Aorta (tissue), 5 donors: ENCODE results near the gene PEAK1. TPM values are rescaled to one million over a fixed set of nuclear protein-coding genes. Genes with fewer than 3 reads are reported as not detected.
A peak's percentile ranks its signal among the peaks of the same experiment; 100 is the strongest.

Source experiments
- ATAC-seq: fragments of 200-7000 bp; cut with Tn5 transposase; one replicate; pipeline ENCODE4 v1.9.1; 2022; ENCODE audit warnings: moderate library complexity; ENCODE audit not compliant: low FRiP score
- DNase-seq, 2 donors: peaks; one replicate each; pipeline ENCODE4 v3.0.0-alpha.2; 2020
- H3K27ac ChIP-seq, 2 donors: one replicate each; pipeline ENCODE4 v1.5.1; 2013; ENCODE audit warnings: low read length in 2 of 2, mild to moderate bottlenecking in 2 of 2, moderate library complexity in 2 of 2, control low read depth in 1 of 2, inconsistent platforms in 1 of 2, low read depth in 1 of 2
- H3K27me3 ChIP-seq, 2 donors: one replicate each; pipeline ENCODE4 v1.6.1; 2013; ENCODE audit warnings: control low read depth in 1 of 2, low read length in 1 of 2, mild to moderate bottlenecking in 1 of 2, moderate library complexity in 1 of 2; ENCODE audit not compliant: insufficient read depth in 2 of 2, control insufficient read depth in 1 of 2
- H3K36me3 ChIP-seq, 2 donors: one replicate each; pipeline ENCODE4 v1.6.1; 2013; ENCODE audit warnings: control low read depth in 1 of 2, low read length in 1 of 2, mild to moderate bottlenecking in 1 of 2; ENCODE audit not compliant: insufficient read depth in 2 of 2, control insufficient read depth in 1 of 2
- H3K4me1 ChIP-seq, 2 donors: one replicate each; pipeline ENCODE4 v1.6.1; 2013; ENCODE audit warnings: low read length in 2 of 2, control low read depth in 1 of 2, mild to moderate bottlenecking in 1 of 2, moderate library complexity in 1 of 2; ENCODE audit not compliant: insufficient read depth in 2 of 2, control insufficient read depth in 1 of 2
- H3K4me3 ChIP-seq, 2 donors: one replicate each; pipeline ENCODE4 v1.5.1; 2013; ENCODE audit warnings: low read length in 2 of 2, control low read depth in 1 of 2, mild to moderate bottlenecking in 1 of 2
- H3K9me3 ChIP-seq: one replicate; pipeline ENCODE4 v1.6.1; 2013; ENCODE audit warnings: mild to moderate bottlenecking, low read length; ENCODE audit not compliant: control insufficient read depth
- WGBS, 2 donors: extraction: QIAGEN DNeasy Blood & Tissue Kit; methylation state at CpG; one replicate each; pipeline ENCODE4 v1.1.7; 2013; 5-methylcytosine and 5-hydroxymethylcytosine counted together
- intact Hi-C, 2 donors: fragments of 100-400 bp; cut with DNase I; formaldehyde crosslinking; loops; one replicate each; pipeline versions ENCODE4 v1.14.2 to v1.15.0; 2022
- polyA plus RNA-seq, 2 donors: library from polyadenylated mRNA; stranded (reverse); fragments of 200-250 nt; gene quantifications; one replicate each; pipeline ENCODE4 v1.2.3, GENCODE V29; 2013
- total RNA-seq, 2 donors: library from RNA; stranded (reverse); fragmentation: NEBNext Ultra II Directional; extraction: Animal tissue kit (Norgen Biotek cat#: 25700); gene quantifications; one replicate each; pipeline ENCODE4 v1.2.1, GENCODE V29; 2021
- donor health status: healthy with polysubstance abuse.
- donor health status: Bipolar disorder and iron deficiency.
- donor health status: DM: no; HTN: no; CAD: no.
- donor health status: DM: no; HTN: no; CAD: no.
- donor health status: DM: yes; HTN: yes; CAD: no.

The PEAK1 gene
- total and polyA plus RNA-seq, 4 donors: 8.0 to 105 (median 53.4) TPM

DNA sequence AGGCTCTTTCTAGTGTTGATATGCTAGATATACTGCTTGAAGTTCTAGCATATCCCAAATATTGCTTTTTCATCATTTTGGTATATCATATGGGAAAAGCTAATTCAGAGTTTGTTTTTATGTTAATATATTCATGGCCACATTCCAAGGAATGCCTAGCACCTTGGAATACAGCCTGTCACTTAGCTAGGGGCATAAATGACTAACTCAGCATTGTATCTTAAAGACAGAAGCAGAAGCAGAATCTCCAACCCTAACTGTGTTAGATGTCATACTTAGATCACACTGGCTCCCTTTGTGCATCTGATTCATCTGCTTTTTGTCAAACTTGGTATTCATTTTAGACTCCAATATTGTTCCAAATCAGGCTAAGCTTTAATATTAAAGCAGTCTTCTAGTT is 218.2 kb downstream of the PEAK1 start:
- ATAC-seq (no peak), DNase-seq (no peak)
- intact Hi-C loops: no loop called here
- H3K4me3 ChIP-seq: no peak overlapping the region
- H3K36me3 ChIP-seq: peaks cover 0 to 4% of the 10 kb centered on the region in 2 donors
- no peaks in the 10 kb centered on the region for H3K27me3 ChIP-seq
- peaks cover 1% of the 10 kb centered on the region for H3K9me3 ChIP-seq
- no peak overlapping the region for H3K27ac ChIP-seq
- H3K4me1 ChIP-seq: no peaks in the 10 kb centered on the region

GRCh38 chr15:77196381-77196780 is 223.5 kb downstream of the PEAK1 start:
- intact Hi-C loops: no loop called here
- DNase-seq (no peak), ATAC-seq (no peak)
- peaks cover 1% of the 10 kb centered on the region for H3K9me3 ChIP-seq
- H3K27ac ChIP-seq: no peak overlapping the region
- peaks cover 0 to 4% of the 10 kb centered on the region in 2 donors for H3K36me3 ChIP-seq
- H3K4me3 ChIP-seq: no peak overlapping the region
- no peaks in the 10 kb centered on the region for H3K27me3 ChIP-seq
- H3K4me1 ChIP-seq: peaks cover 0 to 1% of the 10 kb centered on the region in 2 donors

DNA sequence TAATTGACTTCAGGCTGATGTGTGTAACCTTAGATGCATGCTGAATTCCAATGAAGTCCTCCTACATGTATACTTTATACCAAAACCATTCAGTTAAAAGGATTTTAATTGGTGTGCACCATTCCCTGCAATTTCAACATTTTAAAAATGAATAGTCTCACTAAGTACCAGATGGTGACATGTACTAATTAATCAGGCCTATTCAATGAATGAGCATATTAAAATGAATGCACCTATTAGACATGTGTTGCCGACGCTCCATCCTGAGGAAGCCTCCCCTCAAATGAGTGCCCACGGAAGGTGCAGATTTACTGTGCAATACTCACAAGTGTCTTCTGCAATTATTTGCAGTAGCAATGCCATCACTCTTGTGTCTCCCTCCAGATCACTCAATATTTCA is 224.3 kb downstream of the PEAK1 start:
- peaks cover 0 to 4% of the 10 kb centered on the region in 2 donors for H3K36me3 ChIP-seq
- no peaks in the 10 kb centered on the region for H3K27me3 ChIP-seq
- intact Hi-C loops: no loop called here
- 96 to 98% methylated on average over 3 of the region's 3 CpGs for WGBS, 2 donors
- H3K4me3 ChIP-seq: no peak overlapping the region
- peaks cover 0 to 1% of the 10 kb centered on the region in 2 donors for H3K4me1 ChIP-seq
- no peak overlapping the region for H3K27ac ChIP-seq
- H3K9me3 ChIP-seq: peaks cover 1% of the 10 kb centered on the region
- DNase-seq: no peak
- no peak for ATAC-seq

DNA sequence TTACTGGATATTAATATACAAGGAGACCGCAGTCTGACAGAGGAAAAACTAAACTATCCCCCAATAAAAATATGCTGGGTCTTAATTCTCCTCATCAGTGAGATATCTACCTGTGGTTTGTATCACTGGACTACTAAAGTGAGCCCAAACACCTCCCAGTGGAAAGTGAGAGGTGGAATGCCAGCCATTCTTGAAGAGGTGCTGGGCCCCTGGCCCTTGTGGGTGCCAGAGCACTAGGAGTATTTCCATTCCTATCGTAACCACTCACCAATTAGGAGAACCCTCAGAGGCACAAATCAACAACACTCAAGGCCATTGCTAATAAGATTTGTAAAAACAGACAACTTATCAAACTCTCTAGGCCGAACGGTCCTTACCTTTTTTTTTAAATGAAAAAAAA is 227.5 kb downstream of the PEAK1 start:
- no peak for ATAC-seq

GRCh38 chr15:77191230-77191834 is 228.6 kb downstream of the PEAK1 start:
- no peak for ATAC-seq
- intact Hi-C loops: loop anchor here in 1 of 2 donors (5.0 kb wide), 1 partner anchor 351 kb away; no protein-coding TSS in a partner anchor

More for the DNA sequence above, 227.5 kb downstream of the PEAK1 start:
- H3K27ac ChIP-seq: no peak overlapping the region
- peaks cover 0 to 1% of the 10 kb centered on the region in 2 donors for H3K4me1 ChIP-seq
- intact Hi-C loops: loop anchor here in 1 of 2 donors (5.0 kb wide), 1 partner anchor 350 kb away; no protein-coding TSS in a partner anchor
- DNase-seq: no peak
- WGBS, 2 donors: 95% methylated on average over 4 of the region's 4 CpGs
- no peaks in the 10 kb centered on the region for H3K36me3 ChIP-seq
- no peak overlapping the region for H3K4me3 ChIP-seq
- no peaks in the 10 kb centered on the region for H3K9me3 ChIP-seq
- no peaks in the 10 kb centered on the region for H3K27me3 ChIP-seq

GRCh38 chr15:77187751-77188464 is 232.0 kb downstream of the PEAK1 start:
- Histone ChIP-seq H3K4me3 (no peak overlapping the region), H3K36me3 (peaks cover 0 to 2% of the 10 kb centered on the region in 2 donors), H3K4me1 (no peaks in the 10 kb centered on the region), H3K27me3 (no peaks in the 10 kb centered on the region), H3K9me3 (no peaks in the 10 kb centered on the region), H3K27ac (peak overlapping the region in 1 of 2 donors; percentile 51)
- intact Hi-C loops: no loop called here
- peak; percentile 87 for ATAC-seq
- 72 to 78% methylated on average over 4 of the region's 4 CpGs for WGBS, 2 donors
- peak in 1 of 2 donors; percentile 64 for DNase-seq

More at GRCh38 chr15:77191230-77191834, 228.6 kb downstream of the PEAK1 start:
- Histone ChIP-seq H3K36me3 (no peaks in the 10 kb centered on the region), H3K27ac (no peak overlapping the region), H3K4me3 (no peak overlapping the region), H3K4me1 (peaks cover 0 to 1% of the 10 kb centered on the region in 2 donors), H3K27me3 (no peaks in the 10 kb centered on the region), H3K9me3 (no peaks in the 10 kb centered on the region)
- WGBS, 2 donors: 88 to 94% methylated on average over 2 of the region's 2 CpGs
- DNase-seq: no peak

DNA sequence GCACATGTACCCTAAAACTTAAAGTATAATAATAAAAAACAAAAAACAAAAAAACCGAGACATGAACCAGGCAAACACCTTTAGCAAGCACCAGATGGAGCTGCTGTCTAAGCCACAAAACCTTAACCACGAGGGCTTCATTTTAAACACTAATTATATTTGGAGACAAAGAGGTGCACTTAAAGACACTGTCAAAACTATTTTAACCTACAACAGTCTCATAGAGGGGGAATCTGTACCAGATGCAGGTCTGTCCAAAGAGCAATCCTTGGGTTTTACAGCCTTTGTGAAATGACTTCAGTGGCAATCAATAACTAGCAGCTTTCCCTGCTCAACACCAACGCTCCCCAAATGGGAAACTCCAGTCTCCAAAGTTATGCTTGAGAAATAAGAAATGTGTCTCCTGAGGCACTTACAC is 233.3 kb downstream of the PEAK1 start:
- WGBS, 2 donors: 46 to 52% methylated on average over 3 of the region's 3 CpGs
- intact Hi-C loops: no loop called here
- ATAC-seq: no peak

GRCh38 chr15:77185242-77185785 is 234.6 kb downstream of the PEAK1 start:
- Histone ChIP-seq H3K36me3 (peaks cover 0 to 4% of the 10 kb centered on the region in 2 donors), H3K27me3 (no peaks in the 10 kb centered on the region), H3K27ac (no peak overlapping the region), H3K4me3 (no peak overlapping the region), H3K9me3 (no peaks in the 10 kb centered on the region), H3K4me1 (no peaks in the 10 kb centered on the region)
- WGBS, 2 donors: 95 to 100% methylated on average over 2 of the region's 2 CpGs
- DNase-seq: no peak
- intact Hi-C loops: no loop called here
- no peak for ATAC-seq

More for the DNA sequence above, 233.3 kb downstream of the PEAK1 start:
- Histone ChIP-seq H3K27me3 (no peaks in the 10 kb centered on the region), H3K9me3 (no peaks in the 10 kb centered on the region), H3K36me3 (peaks cover 0 to 2% of the 10 kb centered on the region in 2 donors), H3K4me3 (no peak overlapping the region), H3K27ac (no peak overlapping the region), H3K4me1 (no peaks in the 10 kb centered on the region)
- DNase-seq: no peak
